ENCODE results near the gene ARHGAP31.

- TF ChIP-seq CTCF (IDR thresholded peaks at IDR 0.05; ENCODE audit: low read depth, low read length) (no peak), MYC (IDR thresholded peaks at IDR 0.05; ENCODE audit: low read depth, low read length) (no peak)
Measured at GRCh38 chr3:119330858-119331257, 36.7 kb downstream of the ARHGAP31 start.
